ENCODE results near the gene PDSS2. TPM values are rescaled to one million over a fixed set of nuclear protein-coding genes. Genes with fewer than 3 reads are reported as not detected.
A peak's percentile ranks its signal among the peaks of the same experiment; 100 is the strongest.

The PDSS2 gene
- total RNA-seq, 1 donor from 2014 or later: 10.7 TPM

DNA sequence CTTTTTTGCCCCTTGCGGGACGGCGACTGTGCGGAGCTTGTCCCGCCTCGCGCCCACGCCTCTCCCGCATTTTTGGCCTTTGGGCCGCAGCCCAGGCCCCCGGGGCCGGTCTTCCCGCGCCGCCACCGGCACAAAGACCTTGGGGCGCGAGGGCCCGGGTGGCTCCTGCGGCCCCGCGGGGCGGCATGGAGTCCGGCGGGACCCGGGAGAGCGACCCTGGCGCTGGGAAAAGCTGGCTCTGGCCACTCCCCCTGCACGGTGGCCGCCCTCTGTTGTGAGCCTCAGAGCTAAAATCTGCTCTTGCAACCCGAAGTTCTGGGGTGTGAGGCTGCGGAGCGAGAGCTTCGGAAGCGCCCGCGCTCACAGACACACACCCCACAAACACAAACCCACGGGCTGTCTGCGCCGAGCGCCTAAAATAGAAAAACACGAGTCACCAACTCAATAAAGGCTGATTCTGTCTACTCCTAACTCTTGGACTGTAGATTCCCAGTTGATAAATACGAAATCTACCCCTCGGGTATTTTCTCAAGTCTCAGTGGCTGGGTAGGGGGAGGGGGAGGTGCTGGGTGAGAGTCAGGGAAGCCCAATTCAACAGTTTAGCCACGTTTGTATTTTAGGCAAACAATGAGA lies 343.6 kb downstream of the PDSS2 start:
- H3K4me1 Mint-ChIP-seq: peaks cover 18% of the 10 kb centered on the region
- H3K4me3 Mint-ChIP-seq: peak overlapping the region; percentile 80
- peak; percentile 35 to 69 for DNase-seq (ENCODE audit: low spot score in 2 of 2, unreplicated experiment in 2 of 2)
- H3K27me3 Mint-ChIP-seq (ENCODE audit: low read depth): peaks cover 13% of the 10 kb centered on the region
- peak overlapping the region; percentile 91 for H3K27ac Mint-ChIP-seq
- no peaks in the 10 kb centered on the region for H3K36me3 Mint-ChIP-seq
- no peaks in the 10 kb centered on the region for H3K9me3 Mint-ChIP-seq
- TF ChIP-seq, protein P1, sequence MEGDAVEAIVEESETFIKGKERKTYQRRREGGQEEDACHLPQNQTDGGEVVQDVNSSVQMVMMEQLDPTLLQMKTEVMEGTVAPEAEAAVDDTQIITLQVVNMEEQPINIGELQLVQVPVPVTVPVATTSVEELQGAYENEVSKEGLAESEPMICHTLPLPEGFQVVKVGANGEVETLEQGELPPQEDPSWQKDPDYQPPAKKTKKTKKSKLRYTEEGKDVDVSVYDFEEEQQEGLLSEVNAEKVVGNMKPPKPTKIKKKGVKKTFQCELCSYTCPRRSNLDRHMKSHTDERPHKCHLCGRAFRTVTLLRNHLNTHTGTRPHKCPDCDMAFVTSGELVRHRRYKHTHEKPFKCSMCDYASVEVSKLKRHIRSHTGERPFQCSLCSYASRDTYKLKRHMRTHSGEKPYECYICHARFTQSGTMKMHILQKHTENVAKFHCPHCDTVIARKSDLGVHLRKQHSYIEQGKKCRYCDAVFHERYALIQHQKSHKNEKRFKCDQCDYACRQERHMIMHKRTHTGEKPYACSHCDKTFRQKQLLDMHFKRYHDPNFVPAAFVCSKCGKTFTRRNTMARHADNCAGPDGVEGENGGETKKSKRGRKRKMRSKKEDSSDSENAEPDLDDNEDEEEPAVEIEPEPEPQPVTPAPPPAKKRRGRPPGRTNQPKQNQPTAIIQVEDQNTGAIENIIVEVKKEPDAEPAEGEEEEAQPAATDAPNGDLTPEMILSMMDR (IDR thresholded peaks at IDR 0.05; ENCODE audit: unreplicated experiment): no peak

DNA sequence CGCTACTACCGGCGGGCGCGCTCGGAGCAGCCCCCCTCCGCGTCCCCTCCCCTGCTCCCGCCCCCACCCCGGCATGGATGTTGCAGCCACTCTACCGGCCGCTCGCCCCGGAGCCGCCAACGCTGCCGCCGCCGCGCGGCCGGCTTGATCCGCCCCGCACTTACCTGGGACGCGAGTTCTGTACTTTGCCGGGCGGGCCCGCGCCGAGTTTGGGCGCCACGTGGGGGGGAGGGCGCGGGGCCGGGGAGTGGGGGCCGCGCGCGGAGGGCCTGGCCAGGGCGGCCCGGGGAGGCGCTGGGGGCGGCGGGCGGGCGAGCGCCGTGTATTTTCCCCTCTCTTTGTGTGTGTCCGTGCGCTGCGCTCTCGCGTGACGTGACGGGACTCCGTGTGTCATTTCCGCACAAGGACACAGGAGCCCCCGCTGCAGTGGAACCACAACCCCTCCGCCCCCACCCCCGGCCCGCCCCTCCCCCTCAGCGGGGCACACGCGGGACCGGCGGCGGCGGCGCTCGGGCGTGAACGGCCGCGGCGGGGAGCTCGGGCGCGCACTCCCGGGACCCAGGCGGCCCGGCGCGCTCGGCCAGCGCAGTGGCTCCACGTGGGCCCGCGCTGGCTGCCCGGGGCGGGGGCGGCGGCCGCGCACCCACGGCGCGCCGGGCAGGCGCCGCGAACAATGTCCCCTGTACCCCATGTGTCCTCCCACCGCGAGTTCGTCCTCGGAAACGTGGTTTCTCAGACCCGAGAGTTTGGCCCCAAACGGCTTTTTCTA lies 344.3 kb downstream of the PDSS2 start, which contains the start of gene BEND3:
Gene BEND3, minus strand, starts transcription at position 590 of the 769 bp plus-strand sequence. CDS start 16,230 bp downstream, outside the sequence.
- TF ChIP-seq, protein P1 (IDR thresholded peaks at IDR 0.05; ENCODE audit: unreplicated experiment): no peak
- Mint-ChIP-seq H3K4me3 (peak within 1 kb of the TSS; percentile 80), H3K4me1 (peaks cover 18% of the 10 kb centered on the region), H3K9me3 (no peaks in the 10 kb centered on the region), H3K27me3 (ENCODE audit: low read depth) (peaks cover 13% of the 10 kb centered on the region), H3K27ac (peak within 1 kb of the TSS; percentile 91), H3K36me3 (peaks cover 2% of the 10 kb centered on the region)
- peak in 1 of 2 experiments; percentile 61 for DNase-seq (ENCODE audit: low spot score in 2 of 2, unreplicated experiment in 2 of 2)

DNA sequence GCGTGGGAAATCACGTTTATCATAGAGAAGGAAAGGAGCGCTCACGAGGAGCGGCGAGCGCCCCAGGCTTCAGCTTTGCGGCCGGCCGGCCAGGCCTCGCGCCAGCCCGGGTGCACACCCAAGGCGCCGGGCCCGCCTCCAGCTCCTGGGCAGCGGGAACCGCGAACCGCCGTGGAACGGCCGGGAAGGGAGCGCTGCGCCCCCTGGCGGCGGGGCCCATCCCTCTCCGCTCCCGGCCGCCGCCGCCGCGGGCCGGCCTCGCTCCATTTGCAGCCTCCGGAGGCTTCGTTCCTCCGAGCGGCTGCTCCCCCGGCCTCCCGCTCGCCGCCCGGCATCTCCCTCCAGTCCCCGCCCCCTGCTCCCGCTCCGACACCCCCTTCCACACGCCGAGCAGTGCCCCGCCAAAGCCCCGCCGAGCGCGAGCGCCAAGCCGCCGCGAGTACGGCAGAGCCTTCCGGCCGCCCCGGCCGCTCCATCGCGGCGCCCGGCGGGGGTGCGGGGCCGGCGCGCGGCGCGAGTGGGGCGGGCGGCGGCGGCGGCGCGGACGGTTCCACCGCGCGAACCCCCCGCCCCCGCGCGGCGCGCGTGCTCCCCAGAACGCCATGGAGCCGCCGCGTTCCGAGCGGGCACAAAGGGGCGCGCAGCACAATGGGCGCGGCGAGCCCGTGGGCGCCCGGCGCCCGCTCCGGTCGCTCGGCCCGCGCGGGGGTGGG lies 345.0 kb downstream of the PDSS2 start:
- Mint-ChIP-seq H3K4me1 (peaks cover 18% of the 10 kb centered on the region), H3K36me3 (peaks cover 2% of the 10 kb centered on the region), H3K9me3 (no peaks in the 10 kb centered on the region), H3K4me3 (peak overlapping the region; percentile 72), H3K27me3 (ENCODE audit: low read depth) (peaks cover 13% of the 10 kb centered on the region), H3K27ac (peak overlapping the region; percentile 70)
- TF ChIP-seq, protein P1 (IDR thresholded peaks at IDR 0.05; ENCODE audit: unreplicated experiment): peak; percentile 89
- DNase-seq (ENCODE audit: low spot score in 2 of 2, unreplicated experiment in 2 of 2): peak; percentile 85 to 92

DNA sequence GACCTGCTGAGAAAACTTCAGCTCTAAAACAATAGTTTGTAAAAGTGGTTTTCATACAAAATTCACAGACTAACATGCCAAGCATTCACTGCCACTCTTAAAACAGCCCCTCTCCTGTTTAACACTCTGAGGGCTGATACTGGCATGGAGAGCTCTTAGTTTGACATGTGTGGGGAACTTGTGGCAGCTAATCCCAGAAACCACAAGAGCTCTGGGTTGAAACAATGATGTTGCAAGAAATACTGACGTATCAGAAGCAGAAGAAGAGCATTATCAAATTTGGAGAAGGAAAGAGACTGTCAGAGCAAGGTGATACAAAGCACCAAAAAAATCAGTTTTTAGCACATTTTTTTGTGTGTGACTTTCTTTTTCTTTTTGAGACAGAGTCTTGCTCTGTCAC lies 349.2 kb downstream of the PDSS2 start:
- Mint-ChIP-seq H3K9me3 (no peaks in the 10 kb centered on the region), H3K36me3 (peaks cover 2% of the 10 kb centered on the region), H3K27ac (no peak overlapping the region), H3K4me3 (no peak overlapping the region), H3K4me1 (peaks cover 6% of the 10 kb centered on the region), H3K27me3 (ENCODE audit: low read depth) (no peaks in the 10 kb centered on the region)
- DNase-seq (ENCODE audit: low spot score in 2 of 2, unreplicated experiment in 2 of 2): no peak
- TF ChIP-seq, protein P1 (IDR thresholded peaks at IDR 0.05; ENCODE audit: unreplicated experiment): no peak

DNA sequence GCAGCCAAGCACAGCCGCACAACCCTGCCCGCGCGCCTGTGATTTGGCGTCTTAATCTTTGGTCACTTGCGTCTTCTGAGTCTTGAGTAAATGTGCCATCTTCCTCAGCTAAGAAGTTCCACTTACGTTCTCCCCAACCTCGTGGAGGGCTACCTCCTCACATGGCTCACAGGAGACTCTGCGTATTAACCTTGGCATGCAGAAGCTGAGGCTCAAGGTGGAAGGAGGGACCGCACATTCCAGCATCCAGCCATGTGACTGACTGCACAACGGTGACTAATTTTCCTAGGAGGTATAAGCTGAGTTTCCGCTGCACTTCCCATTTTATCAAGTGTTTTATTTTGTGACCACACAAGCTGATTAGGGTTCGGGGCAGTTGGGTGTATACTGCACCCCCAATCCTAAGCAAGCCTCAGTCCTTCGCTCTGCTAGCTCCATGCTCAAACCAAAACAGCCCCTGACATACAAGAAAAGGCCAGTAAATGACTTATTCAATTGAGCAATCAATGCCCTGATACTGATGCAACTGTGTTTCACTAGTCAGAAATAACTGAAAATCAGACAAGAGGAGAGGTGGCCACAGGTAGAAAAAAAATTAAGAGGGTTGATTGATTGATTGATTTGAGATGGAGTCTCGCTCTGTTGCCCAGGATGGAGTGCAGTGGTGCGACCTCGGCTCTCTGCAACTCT lies 351.0 kb downstream of the PDSS2 start:
- H3K4me3 Mint-ChIP-seq: no peak overlapping the region
- no peak for DNase-seq (ENCODE audit: low spot score in 2 of 2, unreplicated experiment in 2 of 2)
- H3K36me3 Mint-ChIP-seq: peaks cover 2% of the 10 kb centered on the region
- peaks cover under 1% of the 10 kb centered on the region for H3K4me1 Mint-ChIP-seq
- H3K9me3 Mint-ChIP-seq: no peaks in the 10 kb centered on the region
- TF ChIP-seq, protein P1 (IDR thresholded peaks at IDR 0.05; ENCODE audit: unreplicated experiment): no peak
- H3K27me3 Mint-ChIP-seq (ENCODE audit: low read depth): no peaks in the 10 kb centered on the region
- H3K27ac Mint-ChIP-seq: no peak overlapping the region
